ENCODE data around the gene ARHGAP6.

The ARHGAP6 gene

DNA sequence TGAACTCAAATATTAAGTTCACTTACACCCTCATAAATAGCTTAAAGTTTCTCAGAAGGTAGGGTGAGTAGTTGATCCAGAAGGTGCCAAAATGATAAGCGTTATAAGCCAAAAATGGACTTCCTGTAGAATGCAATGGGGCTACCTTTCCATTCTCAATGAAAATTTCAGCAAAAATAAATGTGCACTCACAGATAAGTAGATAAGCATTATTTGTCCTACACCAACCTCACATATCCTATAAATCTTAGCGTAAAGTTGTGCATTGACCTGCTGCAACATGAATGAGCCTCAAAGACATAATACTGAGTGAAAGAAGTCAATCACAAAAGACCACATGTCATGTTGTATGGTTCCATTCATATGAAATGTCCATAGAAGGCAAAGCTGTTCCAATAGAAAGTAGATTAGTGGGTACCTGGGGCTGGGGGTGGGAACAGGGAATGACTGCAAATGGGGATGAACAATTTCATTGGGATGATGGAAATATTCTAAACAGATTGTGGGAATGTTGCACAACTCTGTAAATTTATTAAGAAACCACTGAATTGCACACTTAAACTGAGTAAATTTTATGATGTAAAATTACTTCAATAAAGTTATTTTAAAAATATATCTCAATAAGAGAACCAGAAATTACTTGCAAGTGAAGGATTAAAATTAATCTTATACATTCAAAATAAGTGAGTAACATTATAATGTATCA is 271.6 kb downstream of the ARHGAP6 start:
- Histone ChIP-seq H3K4me3 (ENCODE audit: severe bottlenecking) (no peak overlapping the region), H3K9me3 (ENCODE audit: severe bottlenecking) (no peaks in the 10 kb centered on the region), H3K27me3 (ENCODE audit: insufficient read depth, poor library complexity, severe bottlenecking) (no peaks in the 10 kb centered on the region), H3K27ac (ENCODE audit: poor library complexity, severe bottlenecking) (no peak overlapping the region), H3K36me3 (ENCODE audit: low read depth) (no peaks in the 10 kb centered on the region), H3K4me1 (ENCODE audit: insufficient read depth, poor library complexity, severe bottlenecking) (no peaks in the 10 kb centered on the region)
- TF ChIP-seq, protein P1, sequence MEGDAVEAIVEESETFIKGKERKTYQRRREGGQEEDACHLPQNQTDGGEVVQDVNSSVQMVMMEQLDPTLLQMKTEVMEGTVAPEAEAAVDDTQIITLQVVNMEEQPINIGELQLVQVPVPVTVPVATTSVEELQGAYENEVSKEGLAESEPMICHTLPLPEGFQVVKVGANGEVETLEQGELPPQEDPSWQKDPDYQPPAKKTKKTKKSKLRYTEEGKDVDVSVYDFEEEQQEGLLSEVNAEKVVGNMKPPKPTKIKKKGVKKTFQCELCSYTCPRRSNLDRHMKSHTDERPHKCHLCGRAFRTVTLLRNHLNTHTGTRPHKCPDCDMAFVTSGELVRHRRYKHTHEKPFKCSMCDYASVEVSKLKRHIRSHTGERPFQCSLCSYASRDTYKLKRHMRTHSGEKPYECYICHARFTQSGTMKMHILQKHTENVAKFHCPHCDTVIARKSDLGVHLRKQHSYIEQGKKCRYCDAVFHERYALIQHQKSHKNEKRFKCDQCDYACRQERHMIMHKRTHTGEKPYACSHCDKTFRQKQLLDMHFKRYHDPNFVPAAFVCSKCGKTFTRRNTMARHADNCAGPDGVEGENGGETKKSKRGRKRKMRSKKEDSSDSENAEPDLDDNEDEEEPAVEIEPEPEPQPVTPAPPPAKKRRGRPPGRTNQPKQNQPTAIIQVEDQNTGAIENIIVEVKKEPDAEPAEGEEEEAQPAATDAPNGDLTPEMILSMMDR (IDR thresholded peaks at IDR 0.05; ENCODE audit: poor library complexity, severe bottlenecking): no peak
- DNase-seq (ENCODE audit: low spot score) (no peak), ATAC-seq (ENCODE audit: low read depth) (no peak)

DNA sequence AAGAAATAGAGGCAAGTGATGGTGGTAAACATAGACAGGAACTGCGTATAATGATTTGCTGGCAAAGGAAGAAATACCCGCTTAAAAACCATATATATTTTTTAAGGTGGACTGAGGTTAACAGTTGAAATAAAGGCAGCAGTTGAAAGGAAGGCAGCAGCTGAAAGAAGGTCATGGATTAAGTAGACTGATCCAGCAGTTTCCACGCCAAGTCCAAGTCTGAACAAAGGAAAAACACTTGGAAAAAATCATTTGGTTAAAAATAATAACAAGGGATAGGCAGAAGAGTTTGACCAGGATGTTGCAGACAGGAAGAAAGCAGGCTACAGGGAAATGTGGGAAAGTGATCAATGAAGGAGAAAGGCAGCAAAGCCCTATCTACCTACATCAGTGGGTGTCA is 278.9 kb downstream of the ARHGAP6 start:
- Histone ChIP-seq H3K4me3 (ENCODE audit: severe bottlenecking) (no peak overlapping the region), H3K9me3 (ENCODE audit: severe bottlenecking) (no peaks in the 10 kb centered on the region), H3K36me3 (ENCODE audit: low read depth) (no peaks in the 10 kb centered on the region), H3K4me1 (ENCODE audit: insufficient read depth, poor library complexity, severe bottlenecking) (no peaks in the 10 kb centered on the region), H3K27ac (ENCODE audit: poor library complexity, severe bottlenecking) (no peak overlapping the region), H3K27me3 (ENCODE audit: insufficient read depth, poor library complexity, severe bottlenecking) (no peaks in the 10 kb centered on the region)
- TF ChIP-seq, protein P1 (IDR thresholded peaks at IDR 0.05; ENCODE audit: poor library complexity, severe bottlenecking): no peak
- DNase-seq (ENCODE audit: low spot score) (no peak), ATAC-seq (ENCODE audit: low read depth) (no peak)

DNA sequence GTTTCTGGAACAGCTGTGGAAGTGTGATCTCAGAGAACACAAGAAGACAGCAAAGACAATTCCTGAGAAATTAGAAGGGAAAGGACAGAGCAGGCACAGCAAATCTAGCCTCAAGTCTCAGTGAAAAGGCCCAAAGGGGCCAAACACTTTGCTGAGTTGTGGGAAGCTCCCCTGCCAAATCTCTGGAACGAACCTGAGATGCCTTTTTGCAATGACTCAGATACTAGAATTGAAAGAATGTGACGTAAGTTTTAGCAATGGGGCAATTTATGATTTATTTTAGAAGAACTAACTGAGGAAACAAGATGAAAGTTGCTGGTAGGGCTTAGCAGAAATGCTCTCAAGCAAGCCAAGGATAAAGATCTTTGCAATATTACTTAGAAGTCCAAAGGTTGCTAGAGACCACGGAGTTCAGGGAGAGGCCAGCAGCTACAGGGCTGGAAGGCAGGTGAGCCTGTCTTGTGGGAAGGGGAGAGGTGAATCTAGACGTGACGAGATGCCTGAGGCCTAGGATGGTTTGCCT is 279.7 kb downstream of the ARHGAP6 start:
- Histone ChIP-seq H3K4me1 (ENCODE audit: insufficient read depth, poor library complexity, severe bottlenecking) (no peaks in the 10 kb centered on the region), H3K27me3 (ENCODE audit: insufficient read depth, poor library complexity, severe bottlenecking) (no peaks in the 10 kb centered on the region), H3K9me3 (ENCODE audit: severe bottlenecking) (no peaks in the 10 kb centered on the region), H3K36me3 (ENCODE audit: low read depth) (no peaks in the 10 kb centered on the region), H3K27ac (ENCODE audit: poor library complexity, severe bottlenecking) (no peak overlapping the region), H3K4me3 (ENCODE audit: severe bottlenecking) (no peak overlapping the region)
- DNase-seq (ENCODE audit: low spot score) (no peak), ATAC-seq (ENCODE audit: low read depth) (peak; percentile 41)
- TF ChIP-seq, protein P1 (IDR thresholded peaks at IDR 0.05; ENCODE audit: poor library complexity, severe bottlenecking): no peak

DNA sequence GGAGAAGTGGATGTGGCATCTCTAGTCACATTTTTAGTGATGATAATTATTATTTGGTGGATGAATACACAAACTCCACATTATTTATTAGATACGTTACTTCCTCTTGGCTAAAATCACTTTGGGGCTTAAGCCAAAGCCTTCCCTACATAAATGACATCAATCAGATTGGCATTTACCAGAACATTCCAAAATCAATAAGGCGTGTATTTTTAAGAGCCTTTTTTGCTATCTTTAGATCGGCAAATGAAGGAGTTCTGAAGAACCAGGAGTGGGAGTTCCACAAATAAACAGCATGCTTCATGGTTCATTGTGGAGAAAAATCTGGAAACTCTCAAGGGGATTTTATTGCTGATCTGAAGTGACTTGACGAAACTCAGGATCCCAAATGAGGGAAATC is 282.8 kb downstream of the ARHGAP6 start:
- H3K4me3 ChIP-seq (ENCODE audit: severe bottlenecking): no peak overlapping the region
- ATAC-seq (ENCODE audit: low read depth) (no peak), DNase-seq (ENCODE audit: low spot score) (no peak)
- H3K36me3 ChIP-seq (ENCODE audit: low read depth): no peaks in the 10 kb centered on the region
- no peaks in the 10 kb centered on the region for H3K4me1 ChIP-seq (ENCODE audit: insufficient read depth, poor library complexity, severe bottlenecking)
- no peak overlapping the region for H3K27ac ChIP-seq (ENCODE audit: poor library complexity, severe bottlenecking)
- H3K9me3 ChIP-seq (ENCODE audit: severe bottlenecking): no peaks in the 10 kb centered on the region
- H3K27me3 ChIP-seq (ENCODE audit: insufficient read depth, poor library complexity, severe bottlenecking): no peaks in the 10 kb centered on the region
- TF ChIP-seq, protein P1 (IDR thresholded peaks at IDR 0.05; ENCODE audit: poor library complexity, severe bottlenecking): no peak

DNA sequence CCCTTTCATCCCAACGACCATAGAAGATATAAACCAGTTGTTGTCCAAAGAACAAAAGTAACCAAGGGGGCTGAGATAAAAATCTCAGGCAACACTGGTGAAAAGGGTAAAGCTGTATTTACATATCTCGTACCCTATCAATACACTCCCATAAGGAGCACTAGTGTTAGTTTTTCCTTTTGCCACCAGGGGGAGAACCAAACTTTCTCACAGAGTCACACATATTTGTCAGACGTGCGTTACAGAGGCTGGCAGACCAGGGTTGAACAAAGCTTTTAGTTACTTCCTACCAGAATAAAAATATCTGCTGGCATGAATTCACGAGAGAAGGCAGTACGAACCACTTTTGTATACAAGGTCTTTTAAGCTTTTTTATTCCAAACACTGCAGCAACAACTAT is 284.3 kb downstream of the ARHGAP6 start:
- no peak for DNase-seq (ENCODE audit: low spot score)
- Histone ChIP-seq H3K27ac (ENCODE audit: poor library complexity, severe bottlenecking) (no peak overlapping the region), H3K4me1 (ENCODE audit: insufficient read depth, poor library complexity, severe bottlenecking) (no peaks in the 10 kb centered on the region), H3K27me3 (ENCODE audit: insufficient read depth, poor library complexity, severe bottlenecking) (no peaks in the 10 kb centered on the region), H3K4me3 (ENCODE audit: severe bottlenecking) (no peak overlapping the region), H3K9me3 (ENCODE audit: severe bottlenecking) (no peaks in the 10 kb centered on the region), H3K36me3 (ENCODE audit: low read depth) (no peaks in the 10 kb centered on the region)
- TF ChIP-seq, protein P1 (IDR thresholded peaks at IDR 0.05; ENCODE audit: poor library complexity, severe bottlenecking): peak; percentile 50
- ATAC-seq (ENCODE audit: low read depth): peak; percentile 70; the same call in 2 of the 3 replicates
